ENCODE measurements around the gene SSR2. TPM values are rescaled to one million over a fixed set of nuclear protein-coding genes. Genes with fewer than 3 reads are reported as not detected.

SSR2 gene
- 175 TPM for total RNA-seq
- 300 TPM for polyA plus RNA-seq (ENCODE audit: insufficient read depth, low read depth, low replicate concordance)
- long read RNA-seq, donor 1, full-length matches to known transcripts, result 122 of 158 reads
- long read RNA-seq, donor 1, partial matches to known transcripts, result 36 of 158 reads
- long read RNA-seq, donor 1, other reads (novel, unspliced or antisense), result 0 of 158 reads
- long read RNA-seq, donor 2, full-length matches to known transcripts, result 160 of 195 reads
- long read RNA-seq, donor 2, partial matches to known transcripts, result 29 of 195 reads
- long read RNA-seq, donor 2, other reads (novel, unspliced or antisense), result 6 of 195 reads
- long read RNA-seq, donor 3, full-length matches to known transcripts, result 176 of 210 reads
- long read RNA-seq, donor 3, partial matches to known transcripts, result 34 of 210 reads
- long read RNA-seq, donor 3, other reads (novel, unspliced or antisense), result 0 of 210 reads
- long read RNA-seq, donor 4, full-length matches to known transcripts, result 117 of 173 reads
- long read RNA-seq, donor 4, partial matches to known transcripts, result 56 of 173 reads
- long read RNA-seq, donor 4, other reads (novel, unspliced or antisense), result 0 of 173 reads
- long read RNA-seq, donor 5, full-length matches to known transcripts, result 18 of 25 reads
- long read RNA-seq, donor 5, partial matches to known transcripts, result 7 of 25 reads
- long read RNA-seq, donor 5, other reads (novel, unspliced or antisense), result 0 of 25 reads
- long read RNA-seq, donor 6, full-length matches to known transcripts, result 285 of 357 reads
- long read RNA-seq, donor 6, partial matches to known transcripts, result 64 of 357 reads
- long read RNA-seq, donor 6, other reads (novel, unspliced or antisense), result 8 of 357 reads
- long read RNA-seq, donor 7, transcript SSR2-201 (6 exons, 1,116 nt), result major isoform, 79 of 92 reads
- long read RNA-seq, donor 7, partial matches to known transcripts, result 5 of 92 reads
- long read RNA-seq, donor 7, other reads (novel, unspliced or antisense), result 5 of 92 reads
- long read RNA-seq, donor 8, full-length matches to known transcripts, result 159 of 224 reads
- long read RNA-seq, donor 8, partial matches to known transcripts, result 60 of 224 reads
- long read RNA-seq, donor 8, other reads (novel, unspliced or antisense), result 5 of 224 reads
- long read RNA-seq, donor 9, full-length matches to known transcripts, result 118 of 167 reads
- long read RNA-seq, donor 9, partial matches to known transcripts, result 49 of 167 reads
- long read RNA-seq, donor 9, other reads (novel, unspliced or antisense), result 0 of 167 reads
- long read RNA-seq, donor 10, full-length matches to known transcripts, result 126 of 159 reads
- long read RNA-seq, donor 10, partial matches to known transcripts, result 33 of 159 reads
- long read RNA-seq, donor 10, other reads (novel, unspliced or antisense), result 0 of 159 reads

- Histone ChIP-seq H3K27ac (ENCODE audit: low read depth in 2 of 2, low read length in 2 of 2) (peak within 1 kb of the TSS; percentile 69 to 71), H3K4me1 (ENCODE audit: control insufficient read depth in 2 of 3, insufficient read depth in 2 of 3, low read depth in 1 of 3, low read length in 3 of 3) (peaks cover 3 to 9% (median 8%) of the 10 kb centered on the region in 3 donors), H3K9me3 (ENCODE audit: control insufficient read depth in 2 of 3, insufficient read depth in 1 of 3, low read length in 3 of 3) (no peaks in the 10 kb centered on the region), H3K36me3 (ENCODE audit: control insufficient read depth in 2 of 3, insufficient read depth in 3 of 3, low read length in 3 of 3) (peaks cover 0 to 3% (median 0%) of the 10 kb centered on the region in 3 donors), H3K9ac (ENCODE audit: low read length in 3 of 3) (peak within 1 kb of the TSS; percentile 17 to 71 (median 69)), H3K27me3 (ENCODE audit: control insufficient read depth, insufficient read depth, low read length) (no peaks in the 10 kb centered on the region), H3K4me3 (ENCODE audit: low read length in 3 of 3) (peak within 1 kb of the TSS; percentile 82 to 90 (median 87))
- intact Hi-C loops (cut with DNase I), result no loop called here
- DNase-seq, result peak; percentile 90 to 97 (median 92)
- FAIRE-seq, result no peak
- TF ChIP-seq CTCF (IDR thresholded peaks at IDR 0.05; ENCODE audit: borderline replicate concordance, extremely low read depth, insufficient read depth), result no peak
Measured at GRCh38 chr1:156020293-156021092, at the start of gene SSR2. SSR2 (minus strand) TSS chr1:156020951; CDS start chr1:156020167, 784 bp downstream.

- no peak overlapping the region for H3K9ac ChIP-seq (ENCODE audit: low read length in 3 of 3)
Measured at GRCh38 chr1:156070548-156070947, 49.8 kb upstream of the SSR2 start.

More at GRCh38 chr1:156070548-156070947, 49.8 kb upstream of the SSR2 start:
- intact Hi-C loops (cut with DNase I), result no loop called here
- Histone ChIP-seq H3K27ac (ENCODE audit: low read depth in 2 of 2, low read length in 2 of 2) (no peak overlapping the region), H3K27me3 (ENCODE audit: control insufficient read depth, insufficient read depth, low read length) (no peaks in the 10 kb centered on the region), H3K36me3 (ENCODE audit: control insufficient read depth in 2 of 3, insufficient read depth in 3 of 3, low read length in 3 of 3) (peaks cover 0 to 2% (median 0%) of the 10 kb centered on the region in 3 donors), H3K9me3 (ENCODE audit: control insufficient read depth in 2 of 3, insufficient read depth in 1 of 3, low read length in 3 of 3) (no peaks in the 10 kb centered on the region), H3K4me1 (ENCODE audit: control insufficient read depth in 2 of 3, insufficient read depth in 2 of 3, low read depth in 1 of 3, low read length in 3 of 3) (no peaks in the 10 kb centered on the region), H3K4me3 (ENCODE audit: low read length in 3 of 3) (no peak overlapping the region)
- no peak for TF ChIP-seq CTCF (IDR thresholded peaks at IDR 0.05; ENCODE audit: borderline replicate concordance, extremely low read depth, insufficient read depth)
- FAIRE-seq (no peak), DNase-seq (no peak)

Data from kidney (tissue), 22 donors.